ENCODE results near the gene TRIM46. TPM values are rescaled to one million over a fixed set of nuclear protein-coding genes. Genes with fewer than 3 reads are reported as not detected.

Gene TRIM46
- total and polyA plus RNA-seq, 2 of the 13 experiments (the other 11 are each of a cell fraction or from before 2014, with no cell fraction given): 0.04 to 0.09 TPM

GRCh38 chr1:155128755-155129473 is 44.7 kb upstream of the TRIM46 start (continued):
- TF ChIP-seq HINFP (CRISPR knock-in tag; IDR thresholded peaks at IDR 0.05; ENCODE audit: low read depth) (peak; percentile 55; the same call in 1 of the 2 replicates), ZNF224 (CRISPR knock-in tag; IDR thresholded peaks at IDR 0.05) (no peak), MXI1 (IDR thresholded peaks at IDR 0.05; ENCODE audit: borderline replicate concordance, low read depth, low read length) (peak; percentile 78; the same call in 1 of the 3 replicates), ZNF609 (CRISPR knock-in tag; IDR thresholded peaks at IDR 0.05; ENCODE audit: borderline replicate concordance) (peak; percentile 92), ZNF12 (CRISPR knock-in tag; IDR thresholded peaks at IDR 0.05) (peak; percentile 62; the same call in 1 of the 2 replicates), FOXJ3 (CRISPR knock-in tag; IDR thresholded peaks at IDR 0.05; ENCODE audit: borderline replicate concordance) (0 out of 2 replicates have a peak, but pooled peaks have one; percentile 23), PRPF4 (IDR thresholded peaks at IDR 0.05; ENCODE audit: low read depth, low read length, poor library complexity, severe bottlenecking) (no peak), WIZ (CRISPR knock-in tag; IDR thresholded peaks at IDR 0.05) (peak; percentile 65; the same call in 1 of the 2 replicates), SPEN (CRISPR knock-in tag; IDR thresholded peaks at IDR 0.05; ENCODE audit: low read depth) (peak; percentile 94), ZNF740 (CRISPR knock-in tag; IDR thresholded peaks at IDR 0.05) (peak; percentile 54; the same call in 1 of the 2 replicates), PRDM4 (CRISPR knock-in tag; IDR thresholded peaks at IDR 0.05; ENCODE audit: borderline replicate concordance) (no peak), ELF3 (CRISPR knock-in tag; IDR thresholded peaks at IDR 0.05) (0 out of 2 replicates have a peak, but pooled peaks have one; percentile 29), GMEB1 (CRISPR knock-in tag; IDR thresholded peaks at IDR 0.05; ENCODE audit: borderline replicate concordance) (peak; percentile 50), THAP8 (CRISPR knock-in tag; IDR thresholded peaks at IDR 0.05; ENCODE audit: borderline replicate concordance) (no peak), TCF12 (IDR thresholded peaks at IDR 0.05) (no peak), TCF12 (CRISPR knock-in tag; IDR thresholded peaks at IDR 0.05) (0 out of 2 replicates have a peak, but pooled peaks have one; percentile 70)
